Esophagus squamous epithelium (tissue), 5 donors: Measurements from ENCODE around the gene HEG1. TPM values are rescaled to one million over a fixed set of nuclear protein-coding genes. Genes with fewer than 3 reads are reported as not detected.
A peak's percentile ranks its signal among the peaks of the same experiment; 100 is the strongest.

Source experiments
- DNase-seq: peaks from one replicate; lab custom pipeline; 2025; lab: John Stamatoyannopoulos, UW
- H3K27ac ChIP-seq, 4 donors: fragments of 200-600 bp; sonication (generic); one replicate each; pipeline ENCODE4 v1.5.1; 2016 to 2019; ENCODE audit warnings: mild to moderate bottlenecking in 1 of 4
- H3K27me3 ChIP-seq, 4 donors: fragments of 200-600 bp; sonication (generic); 1 replicate in 3 of 4; 2 replicates in 1 of 4; pipeline versions ENCODE4 v1.5.1 to v1.6.0; 2017 to 2021; ENCODE audit warnings: antibody characterized with exemption in 1 of 4
- H3K36me3 ChIP-seq, 3 donors: fragments of 200-600 bp; sonication (generic); one replicate each; pipeline ENCODE4 v1.5.1; 2016 to 2019
- H3K4me1 ChIP-seq, 3 donors: fragments of 200-600 bp; sonication (generic); one replicate each; pipeline ENCODE4 v1.5.1; 2017 to 2019
- H3K4me3 ChIP-seq, 4 donors: fragments of 200-600 bp; sonication (generic); 1 replicate in 3 of 4; 2 replicates in 1 of 4; pipeline ENCODE4 v1.5.1; 2016 to 2019; ENCODE audit warnings: mild to moderate bottlenecking in 2 of 4, moderate library complexity in 1 of 4
- H3K9me3 ChIP-seq, 3 donors: fragments of 200-600 bp; sonication (generic); one replicate each; pipeline ENCODE4 v1.5.1; 2016 to 2019
- CTCF ChIP-seq, 6 experiments: fragments of 450-650 bp in 4 of 6; fragments of 200-600 bp in 2 of 6; sonication (generic) in 2 of 6; IDR thresholded peaks; one replicate each; pipeline ENCODE4 v1.5.1; 2016 to 2019; ENCODE audit warnings: antibody characterized with exemption in 6 of 6, mild to moderate bottlenecking in 4 of 6, moderate library complexity in 4 of 6
- POLR2A ChIP-seq, 4 donors: fragments of 450-650 bp; IDR thresholded peaks; one replicate each; pipeline ENCODE4 v1.6.1; 2017; ENCODE audit warnings: antibody characterized with exemption in 4 of 4, mild to moderate bottlenecking in 4 of 4, moderate library complexity in 3 of 4
- WGBS, 2 donors: methylation state at CpG; one replicate each; pipeline ENCODE4 v1.1.5; 2018; 5-methylcytosine and 5-hydroxymethylcytosine counted together
- intact Hi-C: fragments of 100-400 bp; cut with DNase I; formaldehyde crosslinking; loops from one replicate; pipeline ENCODE4 v1.15.0; 2022
- total RNA-seq, 4 donors: library from RNA; depleted of rRNA; stranded (reverse); fragments of >200 nt; gene quantifications; one replicate each; pipeline ENCODE4 v1.1.0, GENCODE V29; 2016
- donor health status: DM: yes; HTN: yes; CAD: no.

Gene HEG1
- total RNA-seq, 4 donors from 2014 or later = 13.3 to 37.2 (median 22.5) TPM

- no peaks in the 10 kb centered on the region for H3K27me3 ChIP-seq
- TF ChIP-seq POLR2A (IDR thresholded peaks at IDR 0.05) (no peak), CTCF (IDR thresholded peaks at IDR 0.05) (no peak)
- no peak overlapping the region for H3K4me3 ChIP-seq
- H3K36me3 ChIP-seq = peaks cover 0 to 100% (median 24%) of the 10 kb centered on the region in 3 donors
- intact Hi-C loops = no loop called here
- DNase-seq = no peak
- peak overlapping the region in 3 of 4 donors; percentile 59 to 63 (median 60) for H3K27ac ChIP-seq
- peaks cover 30 to 64% (median 43%) of the 10 kb centered on the region in 3 donors for H3K4me1 ChIP-seq
- no peaks in the 10 kb centered on the region for H3K9me3 ChIP-seq
- 62 to 69% methylated on average over 6 of the region's 7 CpGs for WGBS, 2 donors
These were observed 52.4 kb downstream of the HEG1 start for GRCh38 chr3:125003369-125003853.

GRCh38 chr3:125002414-125003368 is 53.1 kb downstream of the HEG1 start:
- H3K27ac ChIP-seq = peak overlapping the region in 3 of 4 donors; percentile 59 to 63 (median 60)
- no peaks in the 10 kb centered on the region for H3K9me3 ChIP-seq
- H3K27me3 ChIP-seq = no peaks in the 10 kb centered on the region
- H3K4me1 ChIP-seq = peaks cover 30 to 67% (median 43%) of the 10 kb centered on the region in 3 donors
- peaks cover 3 to 100% (median 17%) of the 10 kb centered on the region in 3 donors for H3K36me3 ChIP-seq
- TF ChIP-seq POLR2A (IDR thresholded peaks at IDR 0.05) (no peak), CTCF (IDR thresholded peaks at IDR 0.05) (no peak)
- intact Hi-C loops = no loop called here
- no peak for DNase-seq
- WGBS, 2 donors = 72 to 78% methylated on average over 10 to 11 of the region's 11 CpGs
- H3K4me3 ChIP-seq = no peak overlapping the region

- no peak for TF ChIP-seq CTCF (IDR thresholded peaks at IDR 0.05)
- no peak for TF ChIP-seq POLR2A (IDR thresholded peaks at IDR 0.05)
- Histone ChIP-seq H3K27me3 (no peaks in the 10 kb centered on the region), H3K27ac (peak overlapping the region in 3 of 4 donors; percentile 55 to 63 (median 59)), H3K9me3 (no peaks in the 10 kb centered on the region), H3K36me3 (peaks cover 9 to 100% (median 16%) of the 10 kb centered on the region in 3 donors), H3K4me1 (peaks cover 30 to 67% (median 43%) of the 10 kb centered on the region in 3 donors), H3K4me3 (no peak overlapping the region)
- intact Hi-C loops = no loop called here
- no peak for DNase-seq
- 55 to 63% methylated on average over 12 of the region's 12 CpGs for WGBS, 2 donors
These were observed 54.0 kb downstream of the HEG1 start for GRCh38 chr3:125001557-125002413.

GRCh38 chr3:125000661-125001060 is 55.1 kb downstream of the HEG1 start:
- 83 to 91% methylated on average over 2 of the region's 2 CpGs for WGBS, 2 donors
- Histone ChIP-seq H3K27ac (peak overlapping the region in 1 of 4 donors; percentile 59), H3K4me1 (peaks cover 30 to 74% (median 43%) of the 10 kb centered on the region in 3 donors)

More at GRCh38 chr3:125000661-125001060, 55.1 kb downstream of the HEG1 start:
- H3K9me3 ChIP-seq = no peaks in the 10 kb centered on the region
- DNase-seq = no peak
- no peaks in the 10 kb centered on the region for H3K27me3 ChIP-seq
- intact Hi-C loops = no loop called here
- H3K36me3 ChIP-seq = peaks cover 9 to 100% (median 11%) of the 10 kb centered on the region in 3 donors
- no peak for TF ChIP-seq CTCF (IDR thresholded peaks at IDR 0.05)
- no peak for TF ChIP-seq POLR2A (IDR thresholded peaks at IDR 0.05)
- no peak overlapping the region for H3K4me3 ChIP-seq
